NCI-H774 (cell line): Measurements from ENCODE around the gene MTRR.

Experiments
- DNase-seq: peaks from one replicate; lab custom pipeline; 2025; lab: John Stamatoyannopoulos, UW

The MTRR gene

GRCh38 chr5:7857361-7857760 is 11.6 kb upstream of the MTRR start:
- no peak for DNase-seq

- DNase-seq: no peak
Measured at GRCh38 chr5:7857926-7858632, 10.9 kb upstream of the MTRR start.

- no peak for DNase-seq
Measured at GRCh38 chr5:7866196-7866595, 2.8 kb upstream of the MTRR start.

- no peak for DNase-seq
Measured at GRCh38 chr5:7867260-7867659, 1.7 kb upstream of the MTRR start.

GRCh38 chr5:7868427-7868772 is 548 bp upstream of the MTRR start:
- DNase-seq: no peak

GRCh38 chr5:7869474-7870136 is 657 bp downstream of the MTRR start:
- no peak for DNase-seq

GRCh38 chr5:7871653-7872052 is 2.7 kb downstream of the MTRR start:
- no peak for DNase-seq

GRCh38 chr5:7872517-7873130 is 3.7 kb downstream of the MTRR start:
- no peak for DNase-seq

GRCh38 chr5:7873216-7873615 is 4.3 kb downstream of the MTRR start:
- DNase-seq: no peak

- DNase-seq: no peak
Measured at GRCh38 chr5:7874639-7875038, 5.7 kb downstream of the MTRR start.

- DNase-seq: no peak
Measured at GRCh38 chr5:7875151-7875550, 6.2 kb downstream of the MTRR start.

GRCh38 chr5:7876867-7877266 is 7.9 kb downstream of the MTRR start:
- no peak for DNase-seq

GRCh38 chr5:7877851-7878250 is 8.9 kb downstream of the MTRR start:
- no peak for DNase-seq

GRCh38 chr5:7878381-7878873 is 9.5 kb downstream of the MTRR start:
- DNase-seq: no peak

- DNase-seq: no peak
Measured at GRCh38 chr5:7881091-7881490, 12.1 kb downstream of the MTRR start.

GRCh38 chr5:7881816-7882215 is 12.9 kb downstream of the MTRR start:
- no peak for DNase-seq

- no peak for DNase-seq
Measured at GRCh38 chr5:7882926-7883325, 14.0 kb downstream of the MTRR start.

- DNase-seq: no peak
Measured at GRCh38 chr5:7884491-7885267, 15.7 kb downstream of the MTRR start.

GRCh38 chr5:7886849-7887475 is 18.0 kb downstream of the MTRR start:
- DNase-seq: peak; percentile 56

GRCh38 chr5:7888901-7889300 is 20.0 kb downstream of the MTRR start:
- DNase-seq: no peak

GRCh38 chr5:7894439-7894838 is 25.5 kb downstream of the MTRR start:
- DNase-seq: no peak

GRCh38 chr5:7894860-7895259 is 25.9 kb downstream of the MTRR start:
- no peak for DNase-seq
